ENCODE results near the gene ALPK3.

ALPK3 gene, protein sequence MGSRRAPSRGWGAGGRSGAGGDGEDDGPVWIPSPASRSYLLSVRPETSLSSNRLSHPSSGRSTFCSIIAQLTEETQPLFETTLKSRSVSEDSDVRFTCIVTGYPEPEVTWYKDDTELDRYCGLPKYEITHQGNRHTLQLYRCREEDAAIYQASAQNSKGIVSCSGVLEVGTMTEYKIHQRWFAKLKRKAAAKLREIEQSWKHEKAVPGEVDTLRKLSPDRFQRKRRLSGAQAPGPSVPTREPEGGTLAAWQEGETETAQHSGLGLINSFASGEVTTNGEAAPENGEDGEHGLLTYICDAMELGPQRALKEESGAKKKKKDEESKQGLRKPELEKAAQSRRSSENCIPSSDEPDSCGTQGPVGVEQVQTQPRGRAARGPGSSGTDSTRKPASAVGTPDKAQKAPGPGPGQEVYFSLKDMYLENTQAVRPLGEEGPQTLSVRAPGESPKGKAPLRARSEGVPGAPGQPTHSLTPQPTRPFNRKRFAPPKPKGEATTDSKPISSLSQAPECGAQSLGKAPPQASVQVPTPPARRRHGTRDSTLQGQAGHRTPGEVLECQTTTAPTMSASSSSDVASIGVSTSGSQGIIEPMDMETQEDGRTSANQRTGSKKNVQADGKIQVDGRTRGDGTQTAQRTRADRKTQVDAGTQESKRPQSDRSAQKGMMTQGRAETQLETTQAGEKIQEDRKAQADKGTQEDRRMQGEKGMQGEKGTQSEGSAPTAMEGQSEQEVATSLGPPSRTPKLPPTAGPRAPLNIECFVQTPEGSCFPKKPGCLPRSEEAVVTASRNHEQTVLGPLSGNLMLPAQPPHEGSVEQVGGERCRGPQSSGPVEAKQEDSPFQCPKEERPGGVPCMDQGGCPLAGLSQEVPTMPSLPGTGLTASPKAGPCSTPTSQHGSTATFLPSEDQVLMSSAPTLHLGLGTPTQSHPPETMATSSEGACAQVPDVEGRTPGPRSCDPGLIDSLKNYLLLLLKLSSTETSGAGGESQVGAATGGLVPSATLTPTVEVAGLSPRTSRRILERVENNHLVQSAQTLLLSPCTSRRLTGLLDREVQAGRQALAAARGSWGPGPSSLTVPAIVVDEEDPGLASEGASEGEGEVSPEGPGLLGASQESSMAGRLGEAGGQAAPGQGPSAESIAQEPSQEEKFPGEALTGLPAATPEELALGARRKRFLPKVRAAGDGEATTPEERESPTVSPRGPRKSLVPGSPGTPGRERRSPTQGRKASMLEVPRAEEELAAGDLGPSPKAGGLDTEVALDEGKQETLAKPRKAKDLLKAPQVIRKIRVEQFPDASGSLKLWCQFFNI (N-terminal part only)

GRCh38 chr15:84816694-84817465 is at the start of gene ALPK3:
Gene ALPK3 (plus strand): TSS chr15:84817356. CDS start chr15:84817453, 97 bp downstream.
- DNase-seq: peak; percentile 56 to 85

DNA sequence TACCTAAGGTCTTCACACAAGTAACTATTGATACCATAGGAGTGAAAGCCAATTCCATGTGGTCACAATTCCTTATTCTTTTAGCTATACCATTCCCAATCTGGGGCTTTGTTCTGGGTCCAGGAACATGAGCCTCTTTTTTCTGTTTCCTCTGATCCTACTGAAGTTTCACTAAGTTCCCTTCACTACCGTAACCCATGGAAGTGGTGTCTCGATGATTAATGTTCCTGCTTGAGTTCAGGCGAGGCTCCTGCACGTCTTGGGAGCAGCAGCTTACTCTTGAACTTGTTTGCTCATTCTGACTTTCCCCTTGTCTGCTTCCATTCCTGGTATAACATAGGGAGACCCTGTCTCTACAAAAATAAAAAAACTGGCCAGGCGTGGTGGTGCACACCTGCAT is 45.1 kb upstream of the ALPK3 start:
- no peak for DNase-seq

DNA sequence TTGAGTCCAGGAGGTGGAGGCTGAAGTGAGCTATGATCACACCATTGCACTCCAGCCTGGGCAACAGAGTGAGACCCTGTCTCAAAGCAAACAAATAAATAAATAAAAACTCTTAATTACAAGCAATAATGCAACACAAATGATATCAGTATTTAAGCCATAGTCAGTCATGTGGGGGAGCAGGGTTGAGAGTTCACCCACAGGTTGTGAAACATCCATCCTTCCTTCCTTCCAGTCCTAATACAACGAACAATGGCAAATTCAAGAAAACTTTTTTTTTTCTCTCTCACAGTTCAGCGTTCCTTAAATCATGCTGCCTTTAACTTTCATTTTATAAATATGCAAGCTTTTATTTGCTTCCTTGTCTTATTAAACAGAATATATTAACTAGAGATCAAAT is 44.7 kb upstream of the ALPK3 start:
- DNase-seq: no peak

GRCh38 chr15:84773716-84774115 is 43.4 kb upstream of the ALPK3 start:
- no peak for DNase-seq

DNA sequence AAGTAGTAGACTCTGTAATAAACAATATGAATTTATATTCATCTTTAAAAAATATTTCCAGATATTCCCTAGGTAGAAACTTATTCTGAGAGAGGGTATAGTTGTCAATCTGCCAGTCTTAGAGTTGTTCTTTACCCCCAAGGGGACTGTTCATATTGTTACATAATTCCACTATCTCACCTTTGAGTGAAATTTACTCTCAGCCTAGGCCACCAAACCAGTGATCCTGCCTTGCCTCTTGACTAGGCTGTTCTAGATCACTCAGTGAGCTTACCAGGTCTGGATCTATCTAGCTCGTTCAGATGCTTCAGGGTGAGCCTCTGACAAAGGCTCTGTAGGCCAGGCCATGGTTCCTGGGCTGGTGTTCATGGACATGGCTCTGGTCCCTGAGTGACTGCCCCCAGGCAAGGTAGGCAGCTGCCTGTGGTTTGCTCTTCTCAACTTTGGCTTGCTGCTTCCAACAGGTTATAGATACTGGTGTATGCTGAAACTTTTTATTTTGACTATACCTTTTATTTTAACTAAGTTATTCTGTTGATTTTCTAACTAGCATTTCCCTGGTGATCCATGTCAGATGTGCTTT is 41.2 kb upstream of the ALPK3 start:
- no peak for DNase-seq

- no peak for DNase-seq
These were observed 39.0 kb upstream of the ALPK3 start for GRCh38 chr15:84778194-84778593.

DNA sequence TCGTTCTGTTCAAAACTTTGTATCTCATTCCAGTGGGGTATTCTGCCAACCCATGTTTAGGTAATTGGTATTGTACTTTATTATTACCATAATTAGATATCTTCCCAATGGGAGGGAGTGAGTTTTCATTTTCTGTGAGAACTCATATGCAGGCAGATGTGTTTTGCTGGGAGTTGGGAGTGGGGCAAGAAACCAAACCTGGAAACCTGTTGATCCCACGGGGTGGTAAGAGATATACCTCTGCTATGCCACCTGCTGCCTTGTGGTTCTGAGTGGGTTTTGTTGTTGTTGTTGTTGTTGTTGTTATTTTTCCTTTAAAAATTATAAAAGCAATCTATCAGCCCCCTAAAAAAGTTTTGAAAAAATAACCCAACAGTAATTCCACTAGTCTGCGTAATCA is 36.7 kb upstream of the ALPK3 start:
- DNase-seq: no peak

DNA sequence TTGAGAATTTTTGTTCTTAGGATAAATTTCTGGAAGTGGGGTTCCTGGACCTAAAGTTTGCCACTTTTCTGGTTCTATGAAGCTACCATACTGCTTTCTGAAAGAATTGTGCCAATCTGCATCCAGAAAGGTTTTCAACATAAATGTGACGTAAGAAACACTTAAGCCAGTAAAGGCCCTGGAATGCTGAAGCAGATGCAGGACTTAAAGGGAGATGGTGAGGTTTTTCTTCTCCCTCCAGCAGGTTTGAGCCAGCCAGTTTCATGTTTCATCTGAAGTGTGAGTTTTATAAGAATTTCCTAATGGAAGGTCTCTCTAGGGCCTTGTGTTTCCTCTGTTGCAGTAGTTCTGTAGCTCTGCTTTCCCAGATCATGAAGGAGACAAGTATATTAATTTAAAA is 35.7 kb upstream of the ALPK3 start:
- no peak for DNase-seq

GRCh38 chr15:84782346-84782745 is 34.8 kb upstream of the ALPK3 start:
- DNase-seq: no peak

DNA sequence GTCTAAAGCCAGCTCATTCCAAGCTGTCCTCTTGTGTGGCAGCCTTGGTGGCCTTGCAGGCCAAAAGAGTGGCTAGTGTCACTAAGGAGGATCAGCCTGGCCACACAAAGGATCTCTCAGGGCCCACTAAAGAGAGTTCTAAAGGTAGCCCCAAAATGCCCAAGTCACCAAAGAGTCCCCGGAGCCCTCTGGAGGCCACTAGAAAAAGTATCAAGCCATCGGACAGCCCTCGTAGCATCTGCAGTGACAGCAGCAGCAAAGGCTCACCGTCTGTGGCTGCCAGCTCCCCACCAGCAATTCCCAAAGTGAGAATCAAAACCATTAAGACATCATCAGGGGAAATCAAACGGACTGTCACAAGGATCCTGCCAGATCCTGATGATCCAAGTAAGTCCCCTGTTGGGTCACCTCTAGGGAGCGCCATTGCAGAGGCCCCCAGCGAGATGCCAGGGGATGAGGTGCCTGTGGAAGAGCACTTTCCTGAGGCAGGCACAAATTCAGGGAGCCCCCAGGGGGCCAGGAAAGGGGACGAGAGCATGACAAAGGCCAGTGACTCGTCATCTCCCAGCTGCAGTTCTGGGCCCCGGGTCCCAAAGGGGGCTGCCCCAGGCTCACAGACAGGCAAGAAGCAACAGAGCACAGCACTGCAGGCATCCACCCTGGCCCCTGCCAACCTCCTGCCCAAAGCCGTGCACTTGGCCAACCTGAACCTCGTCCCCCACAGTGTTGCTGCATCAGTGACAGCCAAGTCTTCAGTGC is 33.5 kb upstream of the ALPK3 start:
- no peak for DNase-seq

- no peak for DNase-seq
These were observed 32.9 kb upstream of the ALPK3 start for GRCh38 chr15:84784262-84784661.

DNA sequence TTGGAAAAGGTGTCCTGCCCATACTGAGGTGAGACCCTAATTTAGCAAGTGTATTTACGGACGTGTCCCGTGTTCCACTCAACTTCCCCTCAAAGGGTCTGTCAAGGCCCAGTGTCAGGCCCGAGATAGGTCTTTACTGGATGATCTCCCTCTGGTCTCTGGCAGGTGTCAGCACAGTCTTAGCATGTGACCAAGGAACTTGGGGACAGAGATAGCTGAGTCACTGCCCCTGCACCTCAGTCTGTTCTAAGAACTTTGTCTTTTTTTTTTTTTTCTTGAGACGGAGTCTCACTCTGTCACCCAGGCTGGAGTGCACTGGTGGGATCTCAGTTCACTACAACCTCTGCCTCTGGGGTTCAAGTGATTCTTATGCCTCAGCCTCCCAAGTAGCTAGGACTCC is 32.1 kb upstream of the ALPK3 start:
- no peak for DNase-seq

DNA sequence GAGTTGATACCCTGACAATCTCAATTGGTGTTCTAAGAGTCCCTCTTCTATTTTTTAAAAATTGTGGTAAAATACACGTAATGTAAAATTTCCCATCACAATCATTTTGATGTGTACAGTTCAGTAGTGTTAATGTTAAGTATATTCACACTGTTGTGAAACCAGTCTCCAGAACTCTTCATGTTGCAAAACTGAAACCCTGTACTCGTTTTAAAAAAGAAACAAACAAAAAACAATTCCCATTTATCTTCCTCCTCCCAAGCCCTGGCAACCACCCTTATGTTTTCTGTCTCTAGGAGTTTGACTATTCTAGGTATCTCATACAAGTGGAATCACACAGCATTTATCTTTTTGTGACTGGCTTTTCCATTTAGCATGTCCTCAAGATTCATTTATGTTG is 28.7 kb upstream of the ALPK3 start:
- no peak for DNase-seq

- DNase-seq: no peak
These were observed 27.4 kb upstream of the ALPK3 start for GRCh38 chr15:84789762-84790161.

GRCh38 chr15:84790676-84791075 is 26.5 kb upstream of the ALPK3 start:
- no peak for DNase-seq

DNA sequence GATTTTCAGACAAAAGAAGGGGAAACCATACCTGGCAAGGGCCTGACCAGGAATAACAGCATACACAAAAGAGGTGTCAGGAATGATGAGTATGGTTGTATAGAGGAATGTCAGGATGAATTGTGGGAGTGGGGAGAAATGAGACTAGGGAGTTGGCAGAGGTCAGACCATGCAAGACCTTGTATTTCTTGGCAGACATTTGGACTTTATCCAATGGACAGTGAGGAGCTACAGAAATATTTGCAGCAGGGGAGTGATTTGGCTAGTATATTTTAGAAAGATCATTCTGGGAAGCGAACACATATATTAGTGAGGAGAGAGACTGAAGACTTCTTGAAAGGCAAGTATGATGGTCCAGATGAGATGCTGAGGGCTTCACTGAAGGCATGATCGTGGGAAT is 25.4 kb upstream of the ALPK3 start:
- no peak for DNase-seq

GRCh38 chr15:84793431-84794161 is 23.6 kb upstream of the ALPK3 start:
- no peak for DNase-seq

DNA sequence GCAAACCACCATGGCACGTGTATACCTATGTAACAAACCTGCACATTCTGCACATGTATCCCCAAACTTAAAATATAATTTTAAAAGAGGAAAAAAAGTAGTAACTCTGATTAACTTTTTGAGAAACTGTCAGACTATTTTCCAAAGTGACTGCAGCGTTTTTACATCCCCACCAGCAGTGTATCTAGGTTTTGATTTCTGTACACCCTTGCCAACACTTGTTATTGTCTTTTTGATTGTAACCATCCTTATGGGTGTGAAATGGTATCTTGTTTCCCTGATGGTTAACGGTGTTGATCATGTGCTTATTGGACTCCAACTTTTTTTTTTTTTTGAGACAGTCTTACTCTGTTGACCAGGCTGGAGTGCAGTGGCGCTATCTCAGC is 23.0 kb upstream of the ALPK3 start:
- no peak for DNase-seq

- no peak for DNase-seq
These were observed 22.0 kb upstream of the ALPK3 start for GRCh38 chr15:84795186-84795585.

- no peak for DNase-seq
These were observed 19.9 kb upstream of the ALPK3 start for GRCh38 chr15:84797212-84797611.

DNA sequence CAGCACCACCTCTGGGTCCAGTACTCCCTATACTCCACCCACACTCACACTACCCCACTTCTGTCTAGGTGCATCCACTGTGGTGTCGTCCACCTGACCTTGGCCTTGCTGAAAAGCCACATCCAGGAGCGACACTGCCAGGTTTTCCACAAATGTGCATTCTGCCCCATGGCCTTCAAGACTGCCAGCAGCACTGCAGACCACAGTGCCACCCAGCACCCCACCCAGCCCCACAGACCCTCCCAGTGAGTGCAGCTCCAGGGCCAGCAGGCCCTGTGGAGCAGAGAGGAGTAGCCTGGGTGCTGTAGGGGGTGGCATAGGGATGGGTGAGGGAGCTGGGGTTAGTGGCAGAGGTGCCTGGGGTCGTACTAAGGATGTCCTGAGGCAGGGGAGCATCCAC is 19.4 kb upstream of the ALPK3 start:
- DNase-seq: no peak
